H1 (cell line): ENCODE measurements around the gene GNAI2. TPM values are rescaled to one million over a fixed set of nuclear protein-coding genes. Genes with fewer than 3 reads are reported as not detected.

ENCODE experiments used
- CTCF ChIA-PET: fragments of 300-600 bp; sonication (Branson Sonifier 250); formaldehyde crosslinking; loops from one replicate; lab custom pipeline; 2021; ENCODE audit not compliant: partially characterized antibody; lab: Charles Lee
- POLR2A ChIA-PET: fragments of 300-600 bp; sonication (Branson Sonifier 250); formaldehyde crosslinking; loops from one replicate; lab custom pipeline; 2021; ENCODE audit warnings: inconsistent platforms; ENCODE audit not compliant: partially characterized antibody; lab: Charles Lee
- DNase-seq, 2 experiments: peaks; one replicate each; pipeline versions ENCODE4 v3.0.0 to v3.0.0-alpha.2; 2010 to 2022; ENCODE audit warnings: low spot score in 2 of 2, low read depth in 1 of 2, mixed read lengths in 1 of 2
- FAIRE-seq: peaks from 2 replicates; lab custom pipeline; 2011; peaks lifted over from hg19 to GRCh38; lab: Jason Lieb, UNC
- H2AFZ ChIP-seq: 2 replicates; pipeline ENCODE4 v1.8.1; 2012; ENCODE audit warnings: low read length, inconsistent platforms
- H2AK5ac ChIP-seq: 2 replicates; pipeline ENCODE4 v1.6.1; 2013; ENCODE audit warnings: low read depth, low read length
- H2BK120ac ChIP-seq: replicated peaks from 2 replicates; pipeline ENCODE3; 2013; ENCODE audit warnings: low read depth, low read length, inconsistent platforms
- H2BK12ac ChIP-seq: 2 replicates; pipeline ENCODE4 v1.6.1; 2013; ENCODE audit warnings: low read depth, low read length
- H2BK15ac ChIP-seq: 2 replicates; pipeline ENCODE4 v1.6.1; 2013; ENCODE audit warnings: low read length
- H2BK20ac ChIP-seq: 2 replicates; pipeline ENCODE4 v1.6.1; 2013; ENCODE audit warnings: low read length
- H2BK5ac ChIP-seq: 2 replicates; pipeline ENCODE4 v1.6.1; 2013; ENCODE audit warnings: low read depth, low read length
- H3K14ac ChIP-seq: 2 replicates; pipeline ENCODE4 v1.6.1; 2013; ENCODE audit warnings: inconsistent platforms; ENCODE audit not compliant: insufficient read length
- H3K18ac ChIP-seq: 2 replicates; pipeline ENCODE4 v1.6.1; 2013; ENCODE audit warnings: low read length; ENCODE audit errors: extremely low read depth
- H3K23ac ChIP-seq: 2 replicates; pipeline ENCODE4 v1.6.1; 2013; ENCODE audit warnings: inconsistent platforms; ENCODE audit not compliant: insufficient read length
- H3K23me2 ChIP-seq: 2 replicates; pipeline ENCODE4 v1.6.1; 2013; ENCODE audit warnings: low read depth, low read length
- H3K27ac ChIP-seq: 2 replicates; pipeline ENCODE4 v1.6.1; 2011; ENCODE audit warnings: low read depth, low read length, inconsistent platforms
- H3K27me3 ChIP-seq, 4 experiments: replicated peaks in 1 of 4; 1 replicate in 1 of 4; 2 replicates in 3 of 4; pipeline versions ENCODE4 v1.6.1 to v1.8.1; 2011 to 2013; ENCODE audit warnings: low read length in 3 of 4, mild to moderate bottlenecking in 3 of 4, inconsistent platforms in 2 of 4, mixed read lengths in 2 of 4, moderate library complexity in 1 of 4; ENCODE audit not compliant: control insufficient read depth in 3 of 4, insufficient read depth in 3 of 4; ENCODE audit errors: extremely low read depth in 1 of 4
- H3K36me3 ChIP-seq, 4 experiments: 2 replicates each; pipeline versions ENCODE4 v1.6.1 to v1.8.1; 2011 to 2013; ENCODE audit warnings: mild to moderate bottlenecking in 4 of 4, low read length in 3 of 4, moderate library complexity in 2 of 4, control low read depth in 1 of 4, inconsistent platforms in 1 of 4; ENCODE audit not compliant: insufficient read depth in 4 of 4, control insufficient read depth in 2 of 4
- H3K4ac ChIP-seq: replicated peaks from 2 replicates; pipeline ENCODE3; 2013; ENCODE audit warnings: low read length, low read depth, mixed read lengths, inconsistent platforms; ENCODE audit not compliant: insufficient read length
- H3K4me1 ChIP-seq, 4 experiments: replicated peaks in 1 of 4; 1 replicate in 1 of 4; 2 replicates in 3 of 4; pipeline versions ENCODE4 v1.6.1 to v1.8.1; 2011 to 2013; ENCODE audit warnings: low read length in 3 of 4, inconsistent platforms in 2 of 4, mixed read lengths in 1 of 4; ENCODE audit not compliant: insufficient read depth in 4 of 4, control insufficient read depth in 3 of 4
- H3K4me2 ChIP-seq, 2 experiments: 2 replicates each; pipeline versions ENCODE4 v1.6.1 to v1.8.1; 2011 to 2013; ENCODE audit warnings: low read depth in 2 of 2, low read length in 2 of 2, control low read depth in 1 of 2, inconsistent platforms in 1 of 2, mild to moderate bottlenecking in 1 of 2; ENCODE audit not compliant: insufficient read depth in 1 of 2
- H3K4me3 ChIP-seq, 4 experiments: fragments of 200-600, 300-600 bp in 1 of 4; sonication (generic), shearing (Covaris generic), sonication (Bioruptor Twin) in 1 of 4; 2 replicates each; pipeline versions ENCODE4 v1.5.1 to v1.8.1; 2011 to 2016; ENCODE audit warnings: low read length in 4 of 4, low read depth in 3 of 4, control low read depth in 2 of 4, inconsistent platforms in 2 of 4, mild to moderate bottlenecking in 2 of 4, mixed read lengths in 1 of 4, moderate library complexity in 1 of 4; ENCODE audit not compliant: insufficient read depth in 2 of 4; ENCODE audit errors: extremely low read depth in 1 of 4
- H3K56ac ChIP-seq: replicated peaks from 2 replicates; pipeline ENCODE3; 2013; ENCODE audit warnings: low read depth, mild to moderate bottlenecking, mixed read lengths, low read length, inconsistent platforms; ENCODE audit not compliant: insufficient read length
- H3K79me1 ChIP-seq: 2 replicates; pipeline ENCODE4 v1.6.1; 2013; ENCODE audit warnings: low read depth, low read length, control low read depth
- H3K79me2 ChIP-seq, 2 experiments: 2 replicates each; pipeline versions ENCODE4 v1.6.1 to v1.8.1; 2012 to 2013; ENCODE audit warnings: low read length in 2 of 2, mild to moderate bottlenecking in 2 of 2, inconsistent platforms in 1 of 2; ENCODE audit not compliant: insufficient read depth in 2 of 2, control insufficient read depth in 1 of 2
- H3K9ac ChIP-seq, 4 experiments: replicated peaks in 1 of 4; 1 replicate in 1 of 4; 2 replicates in 3 of 4; pipeline versions ENCODE4 v1.6.1 to v1.8.1; 2011 to 2013; ENCODE audit warnings: low read depth in 3 of 4, low read length in 3 of 4, control low read depth in 2 of 4, mild to moderate bottlenecking in 2 of 4, moderate library complexity in 2 of 4, inconsistent platforms in 1 of 4; ENCODE audit errors: extremely low read depth in 1 of 4
- H3K9me3 ChIP-seq, 2 experiments: 2 replicates each; pipeline versions ENCODE4 v1.6.1 to v1.8.1; 2012 to 2013; ENCODE audit warnings: mild to moderate bottlenecking in 2 of 2, moderate library complexity in 2 of 2, control low read depth in 1 of 2, inconsistent platforms in 1 of 2, low read depth in 1 of 2, low read length in 1 of 2, mixed read lengths in 1 of 2; ENCODE audit not compliant: insufficient read depth in 2 of 2
- H4K20me1 ChIP-seq, 2 experiments: replicated peaks in 1 of 2; 2 replicates each; pipeline versions ENCODE3 to v1.8.1; 2011 to 2013; ENCODE audit warnings: inconsistent platforms in 2 of 2, low read length in 2 of 2, mild to moderate bottlenecking in 1 of 2; ENCODE audit not compliant: insufficient read depth in 2 of 2, control insufficient read depth in 1 of 2
- H4K5ac ChIP-seq: 2 replicates; pipeline ENCODE4 v1.6.1; 2013; ENCODE audit warnings: low read length, low read depth, mixed read lengths, inconsistent platforms; ENCODE audit not compliant: insufficient read length
- H4K8ac ChIP-seq: 2 replicates; pipeline ENCODE4 v1.8.0; 2013; ENCODE audit warnings: mild to moderate bottlenecking, moderate library complexity, low read length, inconsistent platforms; ENCODE audit not compliant: insufficient read depth; ENCODE audit errors: extremely low read depth
- H4K91ac ChIP-seq: replicated peaks from 2 replicates; pipeline ENCODE3; 2013; ENCODE audit warnings: low read length, mixed read lengths, inconsistent platforms; ENCODE audit not compliant: insufficient read length
- BCL11A ChIP-seq, 2 experiments: IDR thresholded peaks; one replicate each; pipeline ENCODE4 v1.6.1; 2011; ENCODE audit warnings: low read depth in 2 of 2, low read length in 2 of 2, mild to moderate bottlenecking in 2 of 2
- BRCA1 ChIP-seq: IDR thresholded peaks from 2 replicates; pipeline ENCODE4 v1.6.1; 2012; ENCODE audit warnings: low read depth, low read length, improper control_type of control experiment
- CBX5 ChIP-seq: fragments of 300-800, 300-1000 bp; sonication (generic); IDR thresholded peaks from 2 replicates; pipeline ENCODE4 v1.7.1; 2016; ENCODE audit warnings: antibody characterized with exemption, low read length, low read depth
- CTBP2 ChIP-seq: IDR thresholded peaks from 2 replicates; pipeline ENCODE4 v1.7.0; 2011; ENCODE audit warnings: borderline replicate concordance, mild to moderate bottlenecking, moderate library complexity, mixed read lengths, low read length; ENCODE audit not compliant: insufficient read depth, insufficient read length
- CTCF ChIP-seq, 3 experiments: IDR thresholded peaks; 1 replicate in 2 of 3; 2 replicates in 1 of 3; pipeline versions ENCODE4 v1.5.1 to v1.6.1; 2011; ENCODE audit warnings: low read length in 3 of 3, mild to moderate bottlenecking in 3 of 3, inconsistent platforms in 2 of 3, low read depth in 1 of 3, moderate library complexity in 1 of 3; ENCODE audit not compliant: insufficient read depth in 1 of 3; ENCODE audit errors: control extremely low read depth in 1 of 3
- GTF2F1 ChIP-seq: IDR thresholded peaks from 2 replicates; pipeline ENCODE4 v1.6.1; 2012; ENCODE audit warnings: low read depth, low read length, improper control_type of control experiment, borderline replicate concordance
- JUN ChIP-seq: IDR thresholded peaks from 2 replicates; pipeline ENCODE4 v1.6.1; 2011; ENCODE audit warnings: low read depth, mild to moderate bottlenecking, improper control_type of control experiment, low read length
- MAFK ChIP-seq: IDR thresholded peaks from 2 replicates; pipeline ENCODE4 v1.6.1; 2012; ENCODE audit warnings: low read depth, mild to moderate bottlenecking, improper control_type of control experiment, low read length
- NANOG ChIP-seq: IDR thresholded peaks from 2 replicates; pipeline ENCODE4 v1.6.1; 2011; ENCODE audit warnings: low read length, low read depth, mild to moderate bottlenecking, inconsistent platforms; ENCODE audit not compliant: insufficient read depth, poor library complexity, severe bottlenecking
- SP1 ChIP-seq: IDR thresholded peaks from 2 replicates; pipeline ENCODE4 v1.6.1; 2011; ENCODE audit warnings: low read depth, low read length
- YY1 ChIP-seq: IDR thresholded peaks from 2 replicates; pipeline ENCODE4 v1.6.1; 2011; ENCODE audit warnings: low read depth, mild to moderate bottlenecking, low read length
- WGBS, 2 experiments: shearing (Covaris generic) in 1 of 2; methylation state at CpG; one replicate each; pipeline versions ENCODE4 v1.1.6 to v1.1.7; 2013 to 2015; ENCODE audit warnings: low lambda C conversion rate in 2 of 2, mixed read lengths in 2 of 2, inconsistent platforms in 1 of 2, low coverage in 1 of 2, missing lambda C conversion rate in 1 of 2; ENCODE audit not compliant: insufficient replicate concordance in 2 of 2, insufficient coverage in 1 of 2, insufficient read length in 1 of 2; ENCODE audit errors: extremely low coverage in 1 of 2, missing lambda C conversion rate in 1 of 2; 5-methylcytosine and 5-hydroxymethylcytosine counted together
- polyA plus RNA-seq, 7 experiments: library from polyadenylated mRNA; depleted of rRNA in 3 of 7; stranded (reverse) in 5 of 7; unstranded in 2 of 7; fragments of >200 nt in 5 of 7; fragments of 200-250 nt in 2 of 7; gene quantifications; 1 replicate in 5 of 7; 2 replicates in 1 of 7; 4 replicates in 1 of 7; pipeline versions ENCODE4 v1.2.1 to v1.2.3, GENCODE V29; 2011 to 2013; ENCODE audit warnings: missing spikeins in 2 of 7, mixed read lengths in 2 of 7
- total RNA-seq: library from RNA; stranded (reverse); fragmentation: NEBNext Ultra II Directional; extraction: Animal tissue kit (Norgen Biotek cat#: 25700); gene quantifications from 2 replicates; pipeline ENCODE4 v1.2.1, GENCODE V29; 2021

GNAI2 gene
- total and polyA plus RNA-seq, 2 of the 8 experiments (the other 6 are each of a cell fraction or from before 2014, with no cell fraction given), result 168 to 539 TPM

GRCh38 chr3:50269460-50269859 is 33.5 kb downstream of the GNAI2 start:
- CTCF ChIA-PET, result interaction anchor here (1.5 to 53.5 kb wide), 5 partner anchors 12 to 75 kb away, joined by 4 to 2149 read pairs (median 58); partner anchors contain the start of genes GNAI2, IFRD2 and SLC38A3
- Histone ChIP-seq H3K27ac (no peak overlapping the region), H3K23me2 (peaks cover 2% of the 10 kb centered on the region; the same call in 1 of the 2 replicates), H3K79me1 (no peaks in the 10 kb centered on the region), H4K20me1 (peaks cover 0 to 1% of the 10 kb centered on the region in 2 experiments), H2BK5ac (0 out of 2 replicates have a peak overlapping the region, but pooled peaks have one; percentile 39), H4K91ac (peak overlapping the region; percentile 68), H3K9me3 (no peaks in the 10 kb centered on the region), H3K4me2 (peak overlapping the region in 1 of 2 experiments; percentile 28; a peak in 1 of 4 replicates), H3K4me1 (peaks cover 0 to 44% (median 32%) of the 10 kb centered on the region in 4 experiments; a peak in 6 of 7 replicates), H3K18ac (peak overlapping the region; percentile 60), H3K36me3 (no peaks in the 10 kb centered on the region), H3K23ac (no peak overlapping the region), H2BK20ac (peak overlapping the region; percentile 72; the same call in 1 of the 2 replicates), H4K8ac (no peak overlapping the region; the same call in 1 of the 2 replicates), H2AK5ac (peak overlapping the region; percentile 2), H3K9ac (no peak overlapping the region), H2BK12ac (peak overlapping the region; percentile 80; the same call in 1 of the 2 replicates), H2BK120ac (no peak overlapping the region), H3K4me3 (no peak overlapping the region), H3K27me3 (peaks cover 10 to 20% (median 15%) of the 10 kb centered on the region in 4 experiments), H3K4ac (no peak overlapping the region), H4K5ac (no peak overlapping the region), H2AFZ (no peak overlapping the region), H3K79me2 (no peaks in the 10 kb centered on the region), H3K14ac (no peak overlapping the region), H2BK15ac (peak overlapping the region; percentile 99), H3K56ac (no peak overlapping the region)
- DNase-seq (no peak), FAIRE-seq (no peak)
- WGBS, 2 experiments, result 80% methylated on average over 4 of the region's 4 CpGs; no CpG with 5 or more reads in 1 of the 2 experiments
- POLR2A ChIA-PET, result interaction anchor here (1.0 to 4.4 kb wide), 2 partner anchors 10 to 30 kb away, joined by 3 to 35 read pairs; partner anchors contain the start of genes HYAL3 and NAA80
- no peak for TF ChIP-seq JUN
- TF ChIP-seq NANOG, result no peak
- no peak for TF ChIP-seq SP1
- TF ChIP-seq CBX5, result no peak
- TF ChIP-seq BCL11A (IDR thresholded peaks at IDR 0.05; ENCODE audit: low read depth in 2 of 2, low read length in 2 of 2), result no peak
- no peak for TF ChIP-seq YY1
- TF ChIP-seq BRCA1, result no peak
- TF ChIP-seq MAFK, result no peak
- no peak for TF ChIP-seq GTF2F1
- TF ChIP-seq CTCF (IDR thresholded peaks at IDR 0.05; ENCODE audit: control extremely low read depth in 1 of 3, insufficient read depth in 1 of 3, low read depth in 1 of 3, low read length in 3 of 3), result no peak
- TF ChIP-seq CTBP2, result no peak
